HEK293 (cell line): Measurements from ENCODE around the gene S100A6.

Source experiments
- CTCF ChIA-PET: fragments of 350-600 bp; formaldehyde crosslinking; extraction: SDS; loops from one replicate; lab custom pipeline; 2021; ENCODE audit warnings: antibody characterized with exemption; lab: Yijun Ruan, JAX
- POLR2A ChIA-PET: fragments of 300-600 bp; formaldehyde crosslinking; extraction: SDS; loops from one replicate; lab custom pipeline; 2020; ENCODE audit warnings: antibody characterized with exemption, inconsistent platforms; lab: Yijun Ruan, JAX
- H3K27ac ChIP-seq: fragments of 200-500 bp; sonication (Bioruptor generic); 2 replicates; pipeline ENCODE4 v1.5.1; 2014; ENCODE audit warnings: low read depth, low read length, control low read depth, inconsistent platforms; ENCODE audit errors: extremely low read depth
- H3K36me3 ChIP-seq, 2 experiments: fragments of 200-500 bp in 1 of 2; sonication (Bioruptor generic) in 1 of 2; 1 replicate in 1 of 2; 2 replicates in 1 of 2; pipeline ENCODE4 v1.5.1; 2014 to 2017; ENCODE audit warnings: inconsistent platforms in 2 of 2, low read length in 2 of 2; ENCODE audit not compliant: control insufficient read depth in 2 of 2, insufficient read depth in 1 of 2
- H3K4me1 ChIP-seq: fragments of 200-500 bp; sonication (Bioruptor generic); 2 replicates; pipeline ENCODE4 v1.5.1; 2014; ENCODE audit warnings: mild to moderate bottlenecking, low read length, inconsistent platforms; ENCODE audit not compliant: control insufficient read depth, insufficient read depth
- H3K4me3 ChIP-seq: 2 replicates; pipeline ENCODE4 v1.5.1; 2011; ENCODE audit warnings: low read depth, mild to moderate bottlenecking, control low read depth, low read length, moderate library complexity
- H3K9me3 ChIP-seq: fragments of 200-500 bp; sonication (Bioruptor generic); 2 replicates; pipeline ENCODE4 v1.5.1; 2014; ENCODE audit warnings: low read depth, low read length, inconsistent platforms; ENCODE audit not compliant: control insufficient read depth, insufficient read depth
- ATF2 ChIP-seq: fragments of 450-650 bp; formaldehyde crosslinking; IDR thresholded peaks from 2 replicates; pipeline ENCODE4 v1.5.1; 2016; ENCODE audit warnings: missing biosample characterization, missing genetic modification characterization, low read depth
- INSM2 ChIP-seq: fragments of 450-650 bp; formaldehyde crosslinking; IDR thresholded peaks from 2 replicates; pipeline ENCODE4 v1.5.1; 2016; ENCODE audit warnings: missing biosample characterization, missing genetic modification characterization
- KLF8 ChIP-seq: fragments of 450-650 bp; formaldehyde crosslinking; IDR thresholded peaks from 2 replicates; pipeline ENCODE4 v1.5.1; 2016; ENCODE audit warnings: missing biosample characterization, missing genetic modification characterization
- TSHZ1 ChIP-seq: fragments of 450-650 bp; formaldehyde crosslinking; IDR thresholded peaks from 2 replicates; pipeline ENCODE4 v1.5.1; 2016; ENCODE audit warnings: missing biosample characterization, missing genetic modification characterization, borderline replicate concordance
- ZNF169 ChIP-seq: fragments of 450-650 bp; formaldehyde crosslinking; IDR thresholded peaks from 2 replicates; pipeline ENCODE4 v1.5.1; 2016; ENCODE audit warnings: missing biosample characterization, missing genetic modification characterization
- ZNF175 ChIP-seq: fragments of 450-650 bp; formaldehyde crosslinking; IDR thresholded peaks from 2 replicates; pipeline ENCODE4 v1.5.1; 2016; ENCODE audit warnings: missing biosample characterization, missing genetic modification characterization
- ZNF24 ChIP-seq: fragments of 450-650 bp; formaldehyde crosslinking; IDR thresholded peaks from 2 replicates; pipeline ENCODE4 v1.5.1; 2016; ENCODE audit warnings: missing biosample characterization, missing genetic modification characterization
- ZNF37A ChIP-seq: fragments of 450-650 bp; IDR thresholded peaks from 2 replicates; pipeline ENCODE4 v1.5.1; 2018; ENCODE audit warnings: missing biosample characterization, missing genetic modification characterization
- ZNF433 ChIP-seq: fragments of 450-650 bp; formaldehyde crosslinking; IDR thresholded peaks from 2 replicates; pipeline ENCODE4 v1.5.1; 2016; ENCODE audit warnings: missing biosample characterization, missing genetic modification characterization, low read depth
- ZSCAN30 ChIP-seq: fragments of 450-650 bp; IDR thresholded peaks from 2 replicates; pipeline ENCODE4 v1.5.1; 2018; ENCODE audit warnings: missing biosample characterization, mild to moderate bottlenecking, missing genetic modification characterization, moderate library complexity
- TF ChIP-seq, protein P1 (sequence below): fragments of 450-650 bp; formaldehyde crosslinking; IDR thresholded peaks from 2 replicates; pipeline ENCODE4 v1.5.1; 2016; ENCODE audit warnings: missing biosample characterization, missing genetic modification characterization
- TF ChIP-seq, protein P2 (sequence below): fragments of 450-650 bp; formaldehyde crosslinking; IDR thresholded peaks from 2 replicates; pipeline ENCODE4 v1.5.1; 2016; ENCODE audit warnings: missing biosample characterization, missing genetic modification characterization
- TF ChIP-seq, protein P3 (sequence below): fragments of 450-650 bp; formaldehyde crosslinking; IDR thresholded peaks from 2 replicates; pipeline ENCODE4 v1.5.1; 2016; ENCODE audit warnings: missing biosample characterization, missing genetic modification characterization

The S100A6 gene

DNA sequence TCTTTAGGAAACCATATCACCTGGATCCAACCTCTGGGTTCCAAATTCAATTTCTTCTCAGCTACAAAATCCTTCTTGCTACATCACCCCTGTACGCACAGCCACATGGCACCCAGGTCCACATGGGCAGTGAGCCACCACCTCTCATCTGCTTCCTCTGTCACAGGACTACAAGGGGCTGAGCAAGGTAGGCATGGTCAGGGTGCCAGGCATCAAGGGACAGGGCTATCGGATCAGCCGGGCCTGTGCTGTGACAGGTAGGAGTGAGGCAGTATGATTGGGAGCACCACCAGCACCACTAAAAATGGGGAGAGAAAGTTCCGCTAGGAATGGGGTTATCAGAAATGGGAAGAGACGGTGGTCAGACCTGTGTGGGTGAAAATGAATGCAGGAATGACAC, 29.4 kb downstream of the S100A6 start:
- TF ChIP-seq ZNF175 (tag by site-specific recombination), result no peak
- TF ChIP-seq ZNF433 (tag by site-specific recombination), result no peak
- TF ChIP-seq, protein P1, sequence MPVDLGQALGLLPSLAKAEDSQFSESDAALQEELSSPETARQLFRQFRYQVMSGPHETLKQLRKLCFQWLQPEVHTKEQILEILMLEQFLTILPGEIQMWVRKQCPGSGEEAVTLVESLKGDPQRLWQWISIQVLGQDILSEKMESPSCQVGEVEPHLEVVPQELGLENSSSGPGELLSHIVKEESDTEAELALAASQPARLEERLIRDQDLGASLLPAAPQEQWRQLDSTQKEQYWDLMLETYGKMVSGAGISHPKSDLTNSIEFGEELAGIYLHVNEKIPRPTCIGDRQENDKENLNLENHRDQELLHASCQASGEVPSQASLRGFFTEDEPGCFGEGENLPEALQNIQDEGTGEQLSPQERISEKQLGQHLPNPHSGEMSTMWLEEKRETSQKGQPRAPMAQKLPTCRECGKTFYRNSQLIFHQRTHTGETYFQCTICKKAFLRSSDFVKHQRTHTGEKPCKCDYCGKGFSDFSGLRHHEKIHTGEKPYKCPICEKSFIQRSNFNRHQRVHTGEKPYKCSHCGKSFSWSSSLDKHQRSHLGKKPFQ (tag by site-specific recombination), result no peak
- TF ChIP-seq KLF8, result no peak
- TF ChIP-seq, protein P2, sequence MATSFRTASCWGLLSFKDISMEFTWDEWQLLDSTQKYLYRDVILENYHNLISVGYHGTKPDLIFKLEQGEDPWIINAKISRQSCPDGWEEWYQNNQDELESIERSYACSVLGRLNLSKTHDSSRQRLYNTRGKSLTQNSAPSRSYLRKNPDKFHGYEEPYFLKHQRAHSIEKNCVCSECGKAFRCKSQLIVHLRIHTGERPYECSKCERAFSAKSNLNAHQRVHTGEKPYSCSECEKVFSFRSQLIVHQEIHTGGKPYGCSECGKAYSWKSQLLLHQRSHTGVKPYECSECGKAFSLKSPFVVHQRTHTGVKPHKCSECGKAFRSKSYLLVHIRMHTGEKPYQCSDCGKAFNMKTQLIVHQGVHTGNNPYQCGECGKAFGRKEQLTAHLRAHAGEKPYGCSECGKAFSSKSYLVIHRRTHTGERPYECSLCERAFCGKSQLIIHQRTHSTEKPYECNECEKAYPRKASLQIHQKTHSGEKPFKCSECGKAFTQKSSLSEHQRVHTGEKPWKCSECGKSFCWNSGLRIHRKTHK (tag by site-specific recombination), result no peak
- TF ChIP-seq ZSCAN30 (tag by site-specific recombination), result no peak
- no peak for TF ChIP-seq ZNF24 (tag by site-specific recombination)
- no peak for TF ChIP-seq TSHZ1 (tag by site-specific recombination)
- no peak for TF ChIP-seq ZNF169 (tag by site-specific recombination)
- TF ChIP-seq ATF2 (tag by site-specific recombination), result no peak
- TF ChIP-seq ZNF37A (tag by site-specific recombination), result no peak
- TF ChIP-seq, protein P3, sequence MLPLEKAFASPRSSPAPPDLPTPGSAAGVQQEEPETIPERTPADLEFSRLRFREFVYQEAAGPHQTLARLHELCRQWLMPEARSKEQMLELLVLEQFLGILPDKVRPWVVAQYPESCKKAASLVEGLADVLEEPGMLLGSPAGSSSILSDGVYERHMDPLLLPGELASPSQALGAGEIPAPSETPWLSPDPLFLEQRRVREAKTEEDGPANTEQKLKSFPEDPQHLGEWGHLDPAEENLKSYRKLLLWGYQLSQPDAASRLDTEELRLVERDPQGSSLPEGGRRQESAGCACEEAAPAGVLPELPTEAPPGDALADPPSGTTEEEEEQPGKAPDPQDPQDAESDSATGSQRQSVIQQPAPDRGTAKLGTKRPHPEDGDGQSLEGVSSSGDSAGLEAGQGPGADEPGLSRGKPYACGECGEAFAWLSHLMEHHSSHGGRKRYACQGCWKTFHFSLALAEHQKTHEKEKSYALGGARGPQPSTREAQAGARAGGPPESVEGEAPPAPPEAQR (tag by site-specific recombination), result no peak
- TF ChIP-seq INSM2 (tag by site-specific recombination), result no peak
- ChIA-PET CTCF (interaction anchor here (0.7 to 7.1 kb wide), 4 partner anchors 11 to 244 kb away, joined by 3 to 148 read pairs (median 20); partner anchors contain the start of gene S100A13), POLR2A (interaction anchor here (1.2 kb wide), 1 partner anchor 484 kb away, joined by 4 read pairs; the partner anchor contains the start of gene RPS27)
- H3K36me3 ChIP-seq, result no peaks in the 10 kb centered on the region
- H3K9me3 ChIP-seq, result no peaks in the 10 kb centered on the region
- no peak overlapping the region for H3K27ac ChIP-seq
- no peak overlapping the region for H3K4me3 ChIP-seq
- no peaks in the 10 kb centered on the region for H3K4me1 ChIP-seq
